ENCODE data around the gene RPP30.

The RPP30 gene

GRCh38 chr10:90921906-90922305, 50.1 kb downstream of the RPP30 start:
- TF ChIP-seq, protein P1, sequence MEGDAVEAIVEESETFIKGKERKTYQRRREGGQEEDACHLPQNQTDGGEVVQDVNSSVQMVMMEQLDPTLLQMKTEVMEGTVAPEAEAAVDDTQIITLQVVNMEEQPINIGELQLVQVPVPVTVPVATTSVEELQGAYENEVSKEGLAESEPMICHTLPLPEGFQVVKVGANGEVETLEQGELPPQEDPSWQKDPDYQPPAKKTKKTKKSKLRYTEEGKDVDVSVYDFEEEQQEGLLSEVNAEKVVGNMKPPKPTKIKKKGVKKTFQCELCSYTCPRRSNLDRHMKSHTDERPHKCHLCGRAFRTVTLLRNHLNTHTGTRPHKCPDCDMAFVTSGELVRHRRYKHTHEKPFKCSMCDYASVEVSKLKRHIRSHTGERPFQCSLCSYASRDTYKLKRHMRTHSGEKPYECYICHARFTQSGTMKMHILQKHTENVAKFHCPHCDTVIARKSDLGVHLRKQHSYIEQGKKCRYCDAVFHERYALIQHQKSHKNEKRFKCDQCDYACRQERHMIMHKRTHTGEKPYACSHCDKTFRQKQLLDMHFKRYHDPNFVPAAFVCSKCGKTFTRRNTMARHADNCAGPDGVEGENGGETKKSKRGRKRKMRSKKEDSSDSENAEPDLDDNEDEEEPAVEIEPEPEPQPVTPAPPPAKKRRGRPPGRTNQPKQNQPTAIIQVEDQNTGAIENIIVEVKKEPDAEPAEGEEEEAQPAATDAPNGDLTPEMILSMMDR (IDR thresholded peaks at IDR 0.05; ENCODE audit: insufficient read depth, low read length, missing control alignments): no peak
- ChIA-PET POLR2A (interaction anchor here (2.6 kb wide), 1 partner anchor 9 kb away, joined by 22 read pairs; no protein-coding TSS in a partner anchor), CTCF (interaction anchor here (1.0 to 5.0 kb wide), 5 partner anchors 8 to 82 kb away, joined by 3 to 50 read pairs (median 5); no protein-coding TSS in a partner anchor)
- no peak overlapping the region for H3K4me3 ChIP-seq (ENCODE audit: low read depth, low read length)
- no peak for DNase-seq (ENCODE audit: low read depth, low spot score)

DNA sequence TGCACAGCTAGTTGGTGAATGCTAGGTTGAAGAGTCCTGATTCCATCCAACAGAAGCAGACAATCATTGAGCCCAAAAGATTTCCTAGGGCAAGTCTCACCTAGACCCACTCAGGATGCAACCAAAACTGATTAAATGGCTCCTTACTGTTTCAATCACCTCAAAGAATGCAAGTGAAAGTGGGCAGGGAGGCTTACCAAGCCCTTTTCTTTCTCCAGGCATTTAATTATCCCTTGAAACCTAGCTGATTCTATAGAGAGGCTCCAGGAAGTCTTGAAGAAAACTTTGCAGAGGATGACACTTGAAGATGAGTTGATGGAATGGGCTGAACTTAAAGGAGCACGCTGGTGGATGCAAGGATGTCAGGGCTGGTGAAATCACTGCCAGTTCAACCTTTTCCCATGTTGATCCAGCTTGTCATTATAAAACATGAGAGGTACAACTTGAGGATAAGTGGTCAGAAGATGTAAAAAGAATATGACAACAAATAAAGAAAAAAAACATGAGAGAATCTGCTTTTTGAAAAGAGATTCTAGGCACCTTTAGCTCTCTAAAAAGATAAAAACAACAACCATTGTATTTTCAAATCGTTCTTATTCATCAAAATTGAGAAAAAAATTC, 51.4 kb downstream of the RPP30 start:
- DNase-seq (ENCODE audit: low read depth, low spot score): no peak
- TF ChIP-seq, protein P1 (IDR thresholded peaks at IDR 0.05; ENCODE audit: insufficient read depth, low read length, missing control alignments): no peak
- ChIA-PET POLR2A (no interaction called here), CTCF (interaction anchor here (1.1 to 5.0 kb wide), 5 partner anchors 9 to 83 kb away, joined by 3 to 50 read pairs (median 5); no protein-coding TSS in a partner anchor)
- H3K4me3 ChIP-seq (ENCODE audit: low read depth, low read length): no peak overlapping the region

DNA sequence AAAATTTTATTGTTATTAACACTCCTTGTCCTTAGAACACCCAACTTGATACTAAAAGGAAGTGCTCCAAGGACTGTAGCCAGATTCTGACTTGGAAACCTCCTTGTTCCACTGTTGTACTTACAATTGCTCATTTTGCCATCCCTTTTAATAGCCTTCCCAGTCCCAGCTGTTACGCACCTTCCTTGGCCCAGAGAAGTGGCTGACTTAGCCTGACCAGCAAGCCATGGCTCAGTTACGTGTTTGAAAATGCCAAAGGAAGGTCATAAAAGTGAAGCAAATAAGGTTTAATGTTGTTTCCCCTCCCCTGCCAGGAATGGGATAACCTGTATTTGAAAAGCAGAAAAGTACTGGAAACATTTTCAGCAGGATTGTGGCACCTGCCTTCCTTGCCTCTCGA, 52.8 kb downstream of the RPP30 start:
- no peak for DNase-seq (ENCODE audit: low read depth, low spot score)
- ChIA-PET POLR2A (no interaction called here), CTCF (interaction anchor here (1.5 kb wide), 1 partner anchor 10 kb away, joined by 4 read pairs; no protein-coding TSS in a partner anchor)
- no peak overlapping the region for H3K4me3 ChIP-seq (ENCODE audit: low read depth, low read length)
- TF ChIP-seq, protein P1 (IDR thresholded peaks at IDR 0.05; ENCODE audit: insufficient read depth, low read length, missing control alignments): no peak

- DNase-seq (ENCODE audit: low read depth, low spot score): no peak
- TF ChIP-seq, protein P1 (IDR thresholded peaks at IDR 0.05; ENCODE audit: insufficient read depth, low read length, missing control alignments): no peak
- ChIA-PET CTCF (interaction anchor here (0.7 to 1.5 kb wide), 3 partner anchors 10 to 14 kb away, joined by 3 to 10 read pairs (median 4); no protein-coding TSS in a partner anchor), POLR2A (no interaction called here)
- H3K4me3 ChIP-seq (ENCODE audit: low read depth, low read length): no peak overlapping the region
Measured at GRCh38 chr10:90925079-90926029, 53.6 kb downstream of the RPP30 start.

- ChIA-PET POLR2A (no interaction called here), CTCF (interaction anchor here (0.8 to 5.3 kb wide), 3 partner anchors 16 to 371 kb away, joined by 3 to 32 read pairs (median 3); no protein-coding TSS in a partner anchor)
- no peak overlapping the region for H3K4me3 ChIP-seq (ENCODE audit: low read depth, low read length)
Measured at GRCh38 chr10:90927293-90927692, 55.5 kb downstream of the RPP30 start.

More at GRCh38 chr10:90927293-90927692, 55.5 kb downstream of the RPP30 start:
- TF ChIP-seq, protein P1 (IDR thresholded peaks at IDR 0.05; ENCODE audit: insufficient read depth, low read length, missing control alignments): no peak
- no peak for DNase-seq (ENCODE audit: low read depth, low spot score)

Data from AG04449 (cell line).